Nephron (organoid): ENCODE measurements around the gene TBX2.

ENCODE experiments used
- H3K27ac Mint-ChIP-seq, 3 experiments: 2 replicates each; pipeline ENCODE4 v1.8.0; 2020; ENCODE audit warnings: mixed read lengths in 3 of 3, mild to moderate bottlenecking in 2 of 3, moderate library complexity in 1 of 3
- H3K27me3 Mint-ChIP-seq: 2 replicates; pipeline ENCODE4 v1.8.0; 2021; ENCODE audit warnings: low read depth, mild to moderate bottlenecking, moderate library complexity, mixed read lengths
- H3K36me3 Mint-ChIP-seq: 2 replicates; pipeline ENCODE4 v1.8.0; 2020; ENCODE audit warnings: low read depth, mixed read lengths
- H3K4me1 Mint-ChIP-seq: 2 replicates; pipeline ENCODE4 v1.8.0; 2020; ENCODE audit warnings: mixed read lengths
- H3K4me3 Mint-ChIP-seq, 3 experiments: 2 replicates each; pipeline ENCODE4 v1.8.0; 2020; ENCODE audit warnings: mild to moderate bottlenecking in 3 of 3, mixed read lengths in 3 of 3, moderate library complexity in 2 of 3
- H3K9me3 Mint-ChIP-seq: 2 replicates; pipeline ENCODE4 v1.8.0; 2020; ENCODE audit warnings: mixed read lengths
- CTCF ChIP-seq, 3 experiments: fragments of 200-600 bp; sonication (generic); IDR thresholded peaks; one replicate each; pipeline ENCODE4 v1.5.0; 2021; ENCODE audit warnings: antibody characterized with exemption in 3 of 3; ENCODE audit not compliant: unreplicated experiment in 3 of 3

TBX2 gene

GRCh38 chr17:61402073-61402541 is 2.5 kb downstream of the TBX2 start:
- peak overlapping the region; percentile 92 to 98 (median 93) for H3K4me3 Mint-ChIP-seq
- TF ChIP-seq CTCF (IDR thresholded peaks at IDR 0.05; ENCODE audit: unreplicated experiment in 3 of 3): no peak

GRCh38 chr17:61402978-61403800 is 3.5 kb downstream of the TBX2 start:
- Mint-ChIP-seq H3K4me1 (peaks cover 48% of the 10 kb centered on the region), H3K36me3 (peaks cover 49% of the 10 kb centered on the region), H3K27me3 (peaks cover 72% of the 10 kb centered on the region), H3K4me3 (peak overlapping the region; percentile 92 to 98 (median 93)), H3K27ac (peak overlapping the region; percentile 96 to 99 (median 98)), H3K9me3 (no peaks in the 10 kb centered on the region)
- no peak for TF ChIP-seq CTCF (IDR thresholded peaks at IDR 0.05; ENCODE audit: unreplicated experiment in 3 of 3)

More at GRCh38 chr17:61402073-61402541, 2.5 kb downstream of the TBX2 start:
- H3K27ac Mint-ChIP-seq: peak overlapping the region; percentile 96 to 99 (median 98)
- H3K4me1 Mint-ChIP-seq: peaks cover 40% of the 10 kb centered on the region
- H3K27me3 Mint-ChIP-seq: peaks cover 69% of the 10 kb centered on the region
- H3K36me3 Mint-ChIP-seq: peaks cover 42% of the 10 kb centered on the region
- H3K9me3 Mint-ChIP-seq: no peaks in the 10 kb centered on the region

- Mint-ChIP-seq H3K4me1 (peaks cover 48% of the 10 kb centered on the region), H3K27me3 (peaks cover 71% of the 10 kb centered on the region), H3K36me3 (peaks cover 54% of the 10 kb centered on the region), H3K9me3 (no peaks in the 10 kb centered on the region), H3K4me3 (peak overlapping the region; percentile 92 to 98 (median 93)), H3K27ac (peak overlapping the region; percentile 96 to 99 (median 98))
- TF ChIP-seq CTCF (IDR thresholded peaks at IDR 0.05; ENCODE audit: unreplicated experiment in 3 of 3): no peak
These were observed 4.4 kb downstream of the TBX2 start for GRCh38 chr17:61403801-61404662.

- peak overlapping the region; percentile 92 to 98 (median 93) for H3K4me3 Mint-ChIP-seq
- peaks cover 54% of the 10 kb centered on the region for H3K36me3 Mint-ChIP-seq
- peak overlapping the region in 1 of 3 experiments; percentile 98 for H3K27ac Mint-ChIP-seq
- H3K27me3 Mint-ChIP-seq: peaks cover 73% of the 10 kb centered on the region
- peaks cover 48% of the 10 kb centered on the region for H3K4me1 Mint-ChIP-seq
- no peaks in the 10 kb centered on the region for H3K9me3 Mint-ChIP-seq
- TF ChIP-seq CTCF (IDR thresholded peaks at IDR 0.05; ENCODE audit: unreplicated experiment in 3 of 3): no peak
These were observed 4.9 kb downstream of the TBX2 start for GRCh38 chr17:61404663-61404912.

- no peak for TF ChIP-seq CTCF (IDR thresholded peaks at IDR 0.05; ENCODE audit: unreplicated experiment in 3 of 3)
- peak overlapping the region in 1 of 3 experiments; percentile 31 for H3K27ac Mint-ChIP-seq
- peak overlapping the region; percentile 71 to 74 (median 73) for H3K4me3 Mint-ChIP-seq
- peaks cover 53% of the 10 kb centered on the region for H3K4me1 Mint-ChIP-seq
- H3K27me3 Mint-ChIP-seq: peaks cover 76% of the 10 kb centered on the region
- H3K9me3 Mint-ChIP-seq: no peaks in the 10 kb centered on the region
- H3K36me3 Mint-ChIP-seq: peaks cover 54% of the 10 kb centered on the region
These were observed 5.5 kb downstream of the TBX2 start for GRCh38 chr17:61404913-61405685.
